WTC11 (cell line): ENCODE data around the gene NEURL2. TPM values are rescaled to one million over a fixed set of nuclear protein-coding genes. Genes with fewer than 3 reads are reported as not detected.

Experiments
- ATAC-seq: fragments of 200-7000 bp; cut with Tn5 transposase; 2 replicates; pipeline ENCODE4 v1.10.0; 2021; ENCODE audit warnings: mild to moderate bottlenecking, moderate library complexity
- CTCF ChIA-PET: fragments of 300-600 bp; sonication (Branson Sonifier 250); formaldehyde crosslinking; loops from one replicate; lab custom pipeline; 2021; ENCODE audit warnings: antibody characterized with exemption; lab: Charles Lee
- POLR2A ChIA-PET: fragments of 350-600 bp; sonication (Branson Sonifier 250); formaldehyde crosslinking; loops from one replicate; lab custom pipeline; 2021; ENCODE audit warnings: antibody characterized with exemption; lab: Charles Lee
- DNase-seq: peaks from one replicate; pipeline ENCODE4 v3.0.0; 2021; ENCODE audit warnings: low spot score
- H3K27ac Mint-ChIP-seq: 2 replicates; pipeline ENCODE4 v1.8.0; 2021; ENCODE audit warnings: mixed read lengths
- H3K27me3 Mint-ChIP-seq: 2 replicates; pipeline ENCODE4 v1.8.0; 2021; ENCODE audit warnings: low read depth, mild to moderate bottlenecking, moderate library complexity, mixed read lengths
- H3K36me3 Mint-ChIP-seq: 2 replicates; pipeline ENCODE4 v1.8.0; 2021; ENCODE audit warnings: mixed read lengths
- H3K4me1 Mint-ChIP-seq: 2 replicates; pipeline ENCODE4 v1.8.0; 2022; ENCODE audit warnings: mixed read lengths
- H3K4me3 Mint-ChIP-seq: 2 replicates; pipeline ENCODE4 v1.8.0; 2021; ENCODE audit warnings: mild to moderate bottlenecking, moderate library complexity, mixed read lengths
- H3K9me3 Mint-ChIP-seq: 2 replicates; pipeline ENCODE4 v1.8.0; 2021; ENCODE audit warnings: mixed read lengths
- ATF3 ChIP-seq: sonication (generic); formaldehyde crosslinking; conservative IDR thresholded peaks from 2 replicates; pipeline ENCODE4 v1.8.1; 2022; ENCODE audit warnings: mild to moderate bottlenecking, missing genetic modification reagents
- E2F5 ChIP-seq: sonication (generic); formaldehyde crosslinking; IDR thresholded peaks from 2 replicates; pipeline ENCODE4 v1.8.1; 2022; ENCODE audit warnings: mild to moderate bottlenecking, moderate library complexity, missing genetic modification reagents
- FOXP1 ChIP-seq: sonication (generic); formaldehyde crosslinking; IDR thresholded peaks from 2 replicates; pipeline ENCODE4 v1.8.0; 2022; ENCODE audit warnings: missing genetic modification reagents, mild to moderate bottlenecking, moderate library complexity, borderline replicate concordance
- GRHL2 ChIP-seq: fragments of 250-450 bp; sonication (Bioruptor Pico); IDR thresholded peaks from 2 replicates; pipeline ENCODE4 v1.8.0; 2022; ENCODE audit warnings: mild to moderate bottlenecking, moderate library complexity; ENCODE audit not compliant: insufficient replicate concordance, severe bottlenecking
- GTF2I ChIP-seq: fragments of 250-450 bp; sonication (Bioruptor Pico); conservative IDR thresholded peaks from 2 replicates; pipeline ENCODE4 v1.4.0; 2021; ENCODE audit warnings: mild to moderate bottlenecking
- KAT7 ChIP-seq: sonication (generic); formaldehyde crosslinking; IDR thresholded peaks from 2 replicates; pipeline ENCODE4 v1.8.1; 2023; ENCODE audit warnings: missing genetic modification reagents, mild to moderate bottlenecking, borderline replicate concordance
- MXD4 ChIP-seq: fragments of 250-450 bp; sonication (Bioruptor Pico); IDR thresholded peaks from 2 replicates; pipeline ENCODE4 v1.8.0; 2021; ENCODE audit warnings: mild to moderate bottlenecking, moderate library complexity, borderline replicate concordance
- NR3C1 ChIP-seq: sonication (generic); formaldehyde crosslinking; conservative IDR thresholded peaks from 2 replicates; pipeline ENCODE4 v1.8.1; 2023; ENCODE audit warnings: low read depth, mild to moderate bottlenecking, missing genetic modification reagents
- PRDM15 ChIP-seq: sonication (generic); formaldehyde crosslinking; IDR thresholded peaks from 2 replicates; pipeline ENCODE4 v1.8.0; 2022; ENCODE audit warnings: missing genetic modification reagents
- SMAD3 ChIP-seq: sonication (generic); formaldehyde crosslinking; IDR thresholded peaks from 2 replicates; pipeline ENCODE4 v1.8.0; 2022; ENCODE audit warnings: missing genetic modification reagents, mild to moderate bottlenecking, borderline replicate concordance
- SOX15 ChIP-seq: fragments of 250-450 bp; sonication (Bioruptor Pico); IDR thresholded peaks from 2 replicates; pipeline ENCODE4 v1.9.0; 2021; ENCODE audit warnings: mild to moderate bottlenecking
- ZNF121 ChIP-seq: sonication (generic); formaldehyde crosslinking; IDR thresholded peaks from 2 replicates; pipeline ENCODE4 v1.8.0; 2023; ENCODE audit warnings: missing genetic modification reagents
- ZNF263 ChIP-seq: sonication (generic); formaldehyde crosslinking; IDR thresholded peaks from 2 replicates; pipeline ENCODE4 v1.8.1; 2022; ENCODE audit warnings: low read depth, mild to moderate bottlenecking, moderate library complexity, missing genetic modification reagents
- total RNA-seq: library from RNA; stranded (reverse); gene quantifications from 3 replicates; pipeline ENCODE4 v1.2.3, GENCODE V29; 2021
- TF ChIP-seq, protein P1 (sequence below): sonication (generic); formaldehyde crosslinking; IDR thresholded peaks from 2 replicates; pipeline ENCODE4 v1.8.1; 2023; ENCODE audit warnings: mild to moderate bottlenecking, missing genetic modification reagents
- TF ChIP-seq, protein P2 (sequence below): sonication (generic); formaldehyde crosslinking; IDR thresholded peaks from 2 replicates; pipeline ENCODE4 v1.8.1; 2023; ENCODE audit warnings: mild to moderate bottlenecking, missing genetic modification reagents

The NEURL2 gene
- total RNA-seq, 1 experiment from 2014 or later, result 6.6 TPM

DNA sequence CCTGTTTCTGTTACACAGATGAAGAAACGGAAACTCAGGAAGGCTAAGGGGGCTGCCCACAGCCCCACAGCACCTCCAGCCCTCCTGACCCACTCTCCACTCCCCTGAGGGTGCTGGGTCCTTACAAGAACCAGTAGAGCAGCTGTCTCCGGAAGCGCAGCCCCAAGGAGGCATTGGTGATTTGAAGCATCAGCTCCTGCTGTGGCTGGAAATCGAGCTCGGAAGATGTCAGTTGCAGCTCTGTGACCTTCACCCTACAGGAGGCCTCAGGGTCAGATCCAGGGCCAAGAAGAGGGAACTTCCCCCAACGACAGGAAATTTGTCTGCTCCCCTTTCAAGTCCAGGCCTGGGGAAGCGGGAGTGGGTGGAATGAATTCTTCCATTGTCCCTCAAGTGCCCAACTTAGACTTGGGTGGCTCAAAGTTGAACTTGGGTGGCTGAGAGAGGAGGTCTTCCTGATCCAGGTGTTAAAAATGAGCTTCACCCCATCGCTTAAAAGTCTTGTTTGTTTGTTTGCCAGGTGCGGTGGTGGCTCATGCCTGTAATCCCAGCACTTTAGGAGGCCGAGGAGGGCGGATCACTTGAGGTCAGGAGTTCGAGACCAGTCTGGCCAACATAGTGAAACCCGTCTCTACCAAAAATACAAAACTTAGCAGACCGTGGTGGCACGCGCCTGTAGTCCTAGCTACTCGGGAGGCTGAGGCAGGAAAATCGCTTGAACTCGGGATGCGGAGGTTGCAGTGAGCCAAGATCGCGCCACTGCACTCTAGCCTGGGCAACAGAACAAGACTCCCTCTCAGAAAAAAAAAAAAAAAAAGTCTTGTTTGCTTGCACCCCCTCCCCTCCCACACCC lies 19.0 kb upstream of the NEURL2 start:
- ChIA-PET POLR2A (interaction anchor here (0.6 to 3.1 kb wide), 9 partner anchors 9 to 591 kb away, joined by 3 to 43 read pairs (median 4); partner anchors contain the start of genes PCIF1 and ZSWIM1), CTCF (interaction anchor here (0.6 to 2.7 kb wide), 5 partner anchors 20 to 111 kb away, joined by 4 to 13 read pairs (median 4); partner anchors contain the start of genes NEURL2 and PCIF1)
- ATAC-seq (no peak), DNase-seq (no peak)
- Mint-ChIP-seq H3K4me3 (peak overlapping the region; percentile 85), H3K36me3 (peaks cover 37% of the 10 kb centered on the region), H3K27ac (no peak overlapping the region), H3K27me3 (no peaks in the 10 kb centered on the region), H3K9me3 (no peaks in the 10 kb centered on the region), H3K4me1 (peaks cover 14% of the 10 kb centered on the region)
- TF ChIP-seq FOXP1 (CRISPR knock-in tag), result no peak
- no peak for TF ChIP-seq PRDM15 (CRISPR knock-in tag)
- TF ChIP-seq, protein P1, sequence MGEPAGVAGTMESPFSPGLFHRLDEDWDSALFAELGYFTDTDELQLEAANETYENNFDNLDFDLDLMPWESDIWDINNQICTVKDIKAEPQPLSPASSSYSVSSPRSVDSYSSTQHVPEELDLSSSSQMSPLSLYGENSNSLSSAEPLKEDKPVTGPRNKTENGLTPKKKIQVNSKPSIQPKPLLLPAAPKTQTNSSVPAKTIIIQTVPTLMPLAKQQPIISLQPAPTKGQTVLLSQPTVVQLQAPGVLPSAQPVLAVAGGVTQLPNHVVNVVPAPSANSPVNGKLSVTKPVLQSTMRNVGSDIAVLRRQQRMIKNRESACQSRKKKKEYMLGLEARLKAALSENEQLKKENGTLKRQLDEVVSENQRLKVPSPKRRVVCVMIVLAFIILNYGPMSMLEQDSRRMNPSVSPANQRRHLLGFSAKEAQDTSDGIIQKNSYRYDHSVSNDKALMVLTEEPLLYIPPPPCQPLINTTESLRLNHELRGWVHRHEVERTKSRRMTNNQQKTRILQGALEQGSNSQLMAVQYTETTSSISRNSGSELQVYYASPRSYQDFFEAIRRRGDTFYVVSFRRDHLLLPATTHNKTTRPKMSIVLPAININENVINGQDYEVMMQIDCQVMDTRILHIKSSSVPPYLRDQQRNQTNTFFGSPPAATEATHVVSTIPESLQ (CRISPR knock-in tag), result no peak
- TF ChIP-seq MXD4, result no peak
- TF ChIP-seq GRHL2 (CRISPR knock-in tag), result no peak
- no peak for TF ChIP-seq SMAD3 (CRISPR knock-in tag)
- TF ChIP-seq ZNF121 (CRISPR knock-in tag), result no peak
- TF ChIP-seq KAT7 (CRISPR knock-in tag), result no peak
- TF ChIP-seq ZNF263 (CRISPR knock-in tag), result no peak
- TF ChIP-seq, protein P2, sequence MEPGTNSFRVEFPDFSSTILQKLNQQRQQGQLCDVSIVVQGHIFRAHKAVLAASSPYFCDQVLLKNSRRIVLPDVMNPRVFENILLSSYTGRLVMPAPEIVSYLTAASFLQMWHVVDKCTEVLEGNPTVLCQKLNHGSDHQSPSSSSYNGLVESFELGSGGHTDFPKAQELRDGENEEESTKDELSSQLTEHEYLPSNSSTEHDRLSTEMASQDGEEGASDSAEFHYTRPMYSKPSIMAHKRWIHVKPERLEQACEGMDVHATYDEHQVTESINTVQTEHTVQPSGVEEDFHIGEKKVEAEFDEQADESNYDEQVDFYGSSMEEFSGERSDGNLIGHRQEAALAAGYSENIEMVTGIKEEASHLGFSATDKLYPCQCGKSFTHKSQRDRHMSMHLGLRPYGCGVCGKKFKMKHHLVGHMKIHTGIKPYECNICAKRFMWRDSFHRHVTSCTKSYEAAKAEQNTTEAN (CRISPR knock-in tag), result no peak
- TF ChIP-seq ATF3 (CRISPR knock-in tag), result no peak

DNA sequence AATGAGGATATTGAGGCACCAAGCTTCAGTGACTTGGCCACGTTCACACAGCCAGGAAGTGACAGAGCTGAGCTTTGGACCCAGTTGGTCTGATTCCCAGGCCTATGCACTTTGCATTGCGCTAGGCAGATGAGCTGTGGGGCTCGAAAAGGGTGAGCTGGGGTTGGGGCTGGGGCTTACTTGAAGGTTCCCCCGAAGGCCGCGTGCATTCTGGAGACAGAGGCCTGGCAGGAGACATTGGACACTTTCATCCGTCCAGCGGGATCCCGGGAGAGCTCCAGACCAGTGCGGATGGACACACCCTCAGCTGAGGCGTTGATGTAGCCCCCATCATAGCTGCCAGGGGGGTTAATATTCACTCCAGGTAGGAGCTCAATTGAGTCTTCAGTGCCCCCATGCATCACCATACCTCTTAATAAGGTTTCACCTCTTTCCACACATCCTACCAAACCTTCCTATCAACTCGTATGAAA lies 18.4 kb upstream of the NEURL2 start:
- CTCF ChIA-PET, result interaction anchor here (0.7 to 1.7 kb wide), 2 partner anchors 111 to 1034 kb away, joined by 3 to 4 read pairs; no protein-coding TSS in a partner anchor
- Mint-ChIP-seq H3K4me3 (no peak overlapping the region), H3K27me3 (no peaks in the 10 kb centered on the region), H3K27ac (no peak overlapping the region), H3K36me3 (peaks cover 43% of the 10 kb centered on the region), H3K9me3 (no peaks in the 10 kb centered on the region), H3K4me1 (peaks cover 14% of the 10 kb centered on the region)
- no peak for ATAC-seq
- POLR2A ChIA-PET, result interaction anchor here (0.8 to 3.1 kb wide), 4 partner anchors 24 to 590 kb away, joined by 3 to 43 read pairs (median 4); partner anchors contain the start of genes PCIF1 and ZSWIM1
- TF ChIP-seq GTF2I (CRISPR knock-in tag) (no peak), ZNF121 (CRISPR knock-in tag) (no peak), SOX15 (CRISPR knock-in tag) (no peak), E2F5 (CRISPR knock-in tag) (no peak), NR3C1 (no peak)
- DNase-seq, result no peak
